T-helper 1 cell treated with Interleukin-12 subunit alpha and Interleukin-12 subunit beta and Interleukin-4 antibody, amounts not matched to agents 30 ng/mL and 1 ng/mL, for 36 hours (primary cell): ENCODE results near the gene CCR1. TPM values are rescaled to one million over a fixed set of nuclear protein-coding genes. Genes with fewer than 3 reads are reported as not detected.

Experiments used
- intact Hi-C: fragments of 100-400 bp; cut with micrococcal nuclease; formaldehyde crosslinking; loops from one replicate; pipeline ENCODE4 v1.15.1; 2024
- total RNA-seq: library from RNA; stranded (reverse); gene quantifications from 2 replicates; pipeline ENCODE4 v1.2.3, GENCODE V29; 2022

CCR1 gene
- 78.2 and 80.0 TPM in 2 replicates for total RNA-seq

DNA sequence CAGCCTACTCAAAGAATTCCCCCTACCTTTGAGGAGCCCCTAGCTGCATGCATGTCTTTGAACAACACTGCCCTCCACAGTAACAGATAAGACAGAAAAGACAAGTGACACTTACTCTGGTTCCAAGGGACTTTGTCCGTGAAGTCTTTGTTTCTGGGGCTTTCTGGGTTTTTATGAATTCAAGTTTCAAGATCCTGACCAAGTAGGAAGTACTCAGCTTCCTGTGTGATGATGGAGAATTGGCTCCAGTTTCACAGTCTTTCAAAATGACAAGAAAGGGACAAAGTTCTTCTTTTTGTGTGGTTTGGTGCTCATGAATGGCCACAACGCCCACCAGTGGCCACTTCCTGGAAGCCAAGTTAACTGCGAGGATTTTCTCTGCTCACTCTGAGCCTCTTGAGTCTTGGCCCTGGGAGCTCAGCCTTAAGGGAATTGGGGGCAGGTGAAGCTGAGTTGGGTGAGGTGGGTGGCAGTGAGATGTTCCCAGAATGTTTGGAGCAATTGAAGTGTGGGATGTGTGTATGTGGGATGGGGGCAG is at the start of gene CCR1:
CCR1 (minus strand) TSS at position 147 of the 538 bp plus-strand sequence. CDS start 4,000 bp downstream, outside the sequence.
- intact Hi-C loops: loop anchor here (1.0 to 5.0 kb wide), 11 partner anchors 21 to 329 kb away; partner anchors contain the start of gene CCR5

GRCh38 chr3:46252980-46253379 is 44.9 kb upstream of the CCR1 start:
- intact Hi-C loops: loop anchor here (2.0 kb wide), 1 partner anchor 14 kb away; no protein-coding TSS in a partner anchor

- intact Hi-C loops: no loop called here
Observed at GRCh38 chr3:46245146-46245545, 37.0 kb upstream of the CCR1 start.

DNA sequence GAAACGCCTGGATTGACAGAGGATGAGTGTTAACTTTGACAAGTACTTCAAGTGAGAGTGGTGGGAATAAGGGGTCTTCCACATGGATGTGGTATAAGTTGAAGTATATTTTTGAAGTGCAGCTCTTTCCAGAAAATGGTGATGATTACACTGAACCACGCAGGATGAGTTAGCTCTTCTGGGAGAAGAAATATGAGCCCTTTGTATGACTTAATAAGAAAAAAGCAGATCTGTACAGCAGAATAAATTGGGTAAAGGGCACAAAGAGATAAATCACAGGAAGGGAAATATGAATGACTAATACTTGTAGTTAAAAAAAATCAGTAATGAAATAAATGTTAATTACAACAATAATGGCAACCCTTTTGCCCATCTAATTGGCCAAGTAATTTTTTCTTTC is 35.4 kb upstream of the CCR1 start:
- intact Hi-C loops: no loop called here

DNA sequence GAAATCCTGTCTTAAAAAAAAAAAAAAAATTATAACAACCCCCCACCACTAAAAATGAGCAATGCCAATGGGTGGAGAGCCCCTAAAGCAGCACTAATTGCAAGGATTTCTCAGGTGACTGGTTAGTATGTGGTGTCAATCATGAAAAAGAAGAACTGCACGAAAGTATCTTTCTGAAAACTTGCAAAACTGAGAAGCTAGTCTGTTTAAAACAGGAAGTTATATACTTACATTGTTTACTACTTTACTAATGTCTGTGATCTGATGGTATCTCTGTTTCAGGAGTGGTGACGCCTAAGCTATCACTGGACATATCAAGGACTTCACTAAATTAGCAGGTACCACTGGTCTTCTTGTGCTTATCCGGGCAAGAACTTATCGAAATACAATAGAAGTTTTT is 34.0 kb upstream of the CCR1 start, which contains the start of gene CCR3:
CCR3 (plus strand) TSS at position 341 of the 400 bp plus-strand sequence. CDS start 22,699 bp downstream, outside the sequence.
- intact Hi-C loops: no loop called here

- intact Hi-C loops: no loop called here
Observed at GRCh38 chr3:46239952-46240351, 31.8 kb upstream of the CCR1 start.

GRCh38 chr3:46239301-46239938 is 31.3 kb upstream of the CCR1 start:
- intact Hi-C loops: no loop called here

GRCh38 chr3:46238386-46238785 is 30.3 kb upstream of the CCR1 start:
- intact Hi-C loops: no loop called here

GRCh38 chr3:46236294-46237054 is 28.4 kb upstream of the CCR1 start:
- intact Hi-C loops: no loop called here

GRCh38 chr3:46235425-46235824 is 27.3 kb upstream of the CCR1 start:
- intact Hi-C loops: no loop called here

- intact Hi-C loops: no loop called here
Observed at GRCh38 chr3:46233194-46233593, 25.1 kb upstream of the CCR1 start.

- intact Hi-C loops: no loop called here
Observed at GRCh38 chr3:46231323-46231722, 23.2 kb upstream of the CCR1 start.

- intact Hi-C loops: loop anchor here (1.0 to 2.0 kb wide), 2 partner anchors 20 to 144 kb away; partner anchors contain the start of gene CCR1
Observed at GRCh38 chr3:46228260-46229242, 20.4 kb upstream of the CCR1 start.

DNA sequence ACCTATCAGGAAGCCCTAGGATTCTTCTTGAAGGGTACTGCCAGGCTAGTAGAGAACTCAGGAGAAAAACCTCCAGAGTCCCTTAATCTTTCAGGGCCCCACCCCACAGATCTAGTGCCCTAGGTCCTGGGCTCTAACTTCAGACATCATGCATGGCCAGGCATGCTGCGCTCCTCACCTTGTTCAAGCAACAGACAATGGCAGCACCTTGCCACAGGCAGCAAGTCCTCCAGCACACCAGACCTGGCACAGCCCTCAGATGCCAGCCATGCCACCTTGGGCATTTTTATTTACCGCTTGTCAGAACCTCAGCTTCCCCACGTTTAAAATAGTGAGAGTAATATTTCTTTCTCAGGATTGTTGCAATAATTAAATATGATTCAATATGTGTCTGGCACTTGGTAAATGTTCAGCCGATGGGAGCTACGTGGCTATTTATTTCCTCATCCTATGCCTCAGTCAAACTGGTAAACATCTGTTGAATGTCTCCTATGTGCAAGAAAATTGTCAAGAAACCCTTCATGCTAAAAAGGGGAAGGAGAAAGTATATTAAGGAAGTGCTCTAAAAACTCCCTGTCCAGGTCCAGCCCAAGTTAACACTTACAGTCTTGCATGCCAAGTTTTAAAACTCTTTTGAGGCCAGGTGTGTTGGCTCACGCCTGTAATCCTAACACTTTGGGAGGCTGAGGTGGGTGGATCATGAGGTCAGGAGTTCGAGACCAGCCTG is 14.5 kb upstream of the CCR1 start:
- intact Hi-C loops: no loop called here

DNA sequence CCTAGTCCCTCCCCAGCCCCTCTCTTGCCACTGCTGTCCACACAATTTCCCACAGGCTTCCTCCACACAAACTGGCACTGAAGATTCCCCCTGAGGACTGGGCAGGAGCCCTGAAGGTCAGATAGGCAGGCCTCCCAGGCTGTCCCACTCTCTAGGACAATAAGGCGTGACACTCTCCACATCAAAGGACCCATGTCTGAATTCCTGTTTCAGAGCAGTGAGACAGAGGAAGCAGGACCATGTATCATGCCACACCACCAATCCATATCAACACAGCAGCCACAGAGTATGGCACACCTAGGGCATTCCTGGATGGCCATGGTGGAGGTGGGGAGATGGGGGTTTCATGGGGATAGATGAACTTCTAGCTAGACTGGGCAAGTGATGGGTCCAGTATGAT is 13.8 kb upstream of the CCR1 start:
- intact Hi-C loops: no loop called here

- intact Hi-C loops: no loop called here
Observed at GRCh38 chr3:46221391-46221790, 13.3 kb upstream of the CCR1 start.

- intact Hi-C loops: no loop called here
Observed at GRCh38 chr3:46218196-46218709, 10.1 kb upstream of the CCR1 start.

- intact Hi-C loops: no loop called here
Observed at GRCh38 chr3:46215810-46216414, 7.8 kb upstream of the CCR1 start.

DNA sequence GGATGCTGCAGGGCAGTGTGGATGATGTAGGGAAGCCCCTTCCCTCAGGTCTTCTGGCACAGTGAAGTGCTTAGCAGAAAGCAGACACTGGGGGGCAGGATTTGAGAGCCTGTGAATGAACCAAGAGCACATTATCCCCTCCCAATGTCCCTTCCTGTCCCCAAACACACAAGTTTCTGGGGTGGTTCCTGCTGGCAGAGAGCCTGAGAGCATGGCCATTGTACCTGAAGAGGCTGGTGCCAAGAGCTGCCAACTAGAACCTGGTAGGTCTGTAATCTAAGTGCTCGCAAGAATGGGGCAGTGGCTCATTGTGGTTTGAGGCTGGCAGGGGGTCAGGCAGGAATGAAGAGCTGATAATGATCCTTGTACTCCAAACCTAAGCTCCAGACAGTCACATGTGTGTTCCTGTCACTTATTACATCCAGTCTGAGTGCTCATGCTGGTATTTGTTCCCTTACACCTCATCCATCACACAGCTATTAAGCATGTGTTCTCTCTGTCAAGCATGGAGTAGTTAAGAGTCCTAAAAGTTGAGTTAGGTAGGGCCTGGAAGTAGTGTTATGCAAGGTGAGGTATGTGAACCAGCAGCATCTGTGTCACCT is 6.7 kb upstream of the CCR1 start:
- intact Hi-C loops: no loop called here
